Omental fat pad (tissue), 4 donors: ENCODE results near the gene ACTR1B. TPM values are rescaled to one million over a fixed set of nuclear protein-coding genes. Genes with fewer than 3 reads are reported as not detected.

Experiments
- ATAC-seq: fragments of 150-250 bp; one replicate; pipeline ENCODE4 v1.9.1; 2016; ENCODE audit warnings: mild to moderate bottlenecking, moderate library complexity; ENCODE audit not compliant: low FRiP score
- DNase-seq: peaks from one replicate; pipeline ENCODE4 v3.0.0-alpha.2; 2019; ENCODE audit warnings: low spot score
- CTCF ChIP-seq, 3 donors: fragments of 450-650 bp; IDR thresholded peaks; one replicate each; pipeline ENCODE4 v1.5.1; 2016 to 2017; ENCODE audit warnings: antibody characterized with exemption in 3 of 3, mild to moderate bottlenecking in 3 of 3, moderate library complexity in 2 of 3
- total RNA-seq, 4 donors: library from RNA; depleted of rRNA; stranded (reverse); fragments of >200 nt; gene quantifications; one replicate each; pipeline ENCODE4 v1.1.0, GENCODE V29; 2016

The ACTR1B gene
- total RNA-seq, 4 donors from 2014 or later, result 33.2 to 96.3 (median 54.1) TPM

- no peak for DNase-seq
- ATAC-seq, result no peak
- TF ChIP-seq CTCF (IDR thresholded peaks at IDR 0.05), result no peak
These were observed 4.4 kb downstream of the ACTR1B start for GRCh38 chr2:97659256-97660043.

DNA sequence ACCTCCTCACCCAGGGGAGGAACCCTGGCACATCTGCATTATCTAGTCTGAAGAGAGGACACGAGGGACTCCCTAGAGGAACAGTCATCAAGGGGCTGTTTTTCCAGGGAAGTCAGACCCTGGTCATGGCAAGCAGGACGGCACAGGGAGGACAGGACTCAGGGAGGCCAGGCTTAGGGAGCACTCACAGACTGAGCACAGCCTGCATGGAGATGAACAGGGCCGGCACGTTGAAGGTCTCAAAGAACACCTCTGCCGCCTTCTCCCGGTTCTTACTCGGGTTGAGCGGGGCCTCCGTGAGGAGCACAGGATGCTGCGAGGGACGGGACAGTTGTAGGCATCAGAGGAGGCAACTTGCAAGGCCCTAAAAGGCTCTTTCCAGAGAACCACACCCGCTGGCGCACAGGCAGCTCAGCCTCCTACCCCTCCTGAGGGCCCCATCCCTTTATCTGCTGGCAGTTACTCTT, 5.1 kb downstream of the ACTR1B start:
- ATAC-seq (no peak), DNase-seq (no peak)
- no peak for TF ChIP-seq CTCF (IDR thresholded peaks at IDR 0.05)

DNA sequence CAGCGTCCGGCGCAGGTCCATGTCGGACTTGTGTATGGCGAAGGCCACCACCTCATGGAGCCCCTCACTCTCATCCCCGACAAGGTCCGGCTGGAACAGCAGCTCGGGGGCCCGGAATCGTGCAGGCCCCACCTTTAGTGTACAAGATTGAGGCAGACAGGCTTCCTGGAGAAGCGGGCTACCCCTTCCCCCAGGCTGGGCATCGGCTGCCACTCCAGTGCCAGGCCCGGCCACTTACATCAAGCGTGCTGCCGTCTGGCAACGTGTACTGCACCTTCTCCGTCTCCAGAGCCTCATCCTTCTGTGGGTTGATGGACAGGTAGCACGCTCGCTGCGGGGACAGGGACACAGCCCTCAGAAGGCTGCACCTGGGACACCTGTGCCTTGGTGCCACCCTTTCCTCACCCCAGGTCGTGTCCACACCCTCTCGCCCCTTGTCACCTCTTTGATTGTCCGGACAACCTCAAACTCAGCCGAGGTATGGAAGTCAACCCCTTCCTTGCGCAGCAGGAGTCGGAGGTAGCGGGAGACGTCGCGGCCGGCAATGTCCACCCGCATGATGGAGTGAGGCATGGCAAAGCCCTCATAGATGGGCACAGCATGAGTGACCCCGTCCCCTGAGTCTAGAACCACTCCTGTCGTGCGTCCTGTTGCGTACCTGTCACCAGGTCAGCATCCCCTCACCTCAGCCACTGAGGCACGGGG, 5.7 kb downstream of the ACTR1B start:
- DNase-seq, result no peak
- no peak for TF ChIP-seq CTCF (IDR thresholded peaks at IDR 0.05)

DNA sequence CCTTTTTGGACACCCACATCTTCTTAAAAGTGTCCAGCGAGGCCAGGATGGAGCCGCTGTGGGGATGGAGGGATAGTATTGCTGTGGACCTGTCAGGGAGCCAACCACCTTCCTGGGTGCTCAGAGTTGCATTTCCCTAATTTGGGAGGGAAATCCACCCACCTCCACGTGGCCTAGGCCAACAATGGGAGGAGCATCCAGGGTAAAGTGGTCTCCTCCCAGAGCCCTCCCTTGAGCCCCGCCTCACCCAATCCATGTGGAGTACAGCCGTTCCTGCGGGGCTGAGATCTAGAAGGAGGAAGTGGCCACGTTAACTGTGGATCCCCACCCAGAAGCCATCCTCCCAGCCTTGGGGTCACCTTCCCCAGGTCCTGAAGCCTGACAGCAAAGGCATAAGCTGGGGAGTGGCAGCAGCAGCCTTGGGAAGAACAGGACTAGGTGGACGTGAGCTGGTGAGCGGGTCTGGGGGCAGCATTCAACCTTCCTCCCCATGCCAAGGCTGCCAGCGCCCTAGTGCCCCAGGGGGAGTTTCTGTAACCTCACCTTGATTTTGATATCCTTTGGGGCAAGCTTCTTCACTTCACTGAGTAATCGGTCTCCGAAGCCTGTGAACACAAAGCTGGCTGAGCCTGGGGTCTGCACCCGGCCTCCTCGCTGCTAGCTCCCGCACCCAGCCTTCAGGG, 6.8 kb downstream of the ACTR1B start:
- TF ChIP-seq CTCF (IDR thresholded peaks at IDR 0.05), result no peak
- ATAC-seq, result no peak
- no peak for DNase-seq

More for the DNA sequence above, 5.7 kb downstream of the ACTR1B start:
- ATAC-seq, result no peak

DNA sequence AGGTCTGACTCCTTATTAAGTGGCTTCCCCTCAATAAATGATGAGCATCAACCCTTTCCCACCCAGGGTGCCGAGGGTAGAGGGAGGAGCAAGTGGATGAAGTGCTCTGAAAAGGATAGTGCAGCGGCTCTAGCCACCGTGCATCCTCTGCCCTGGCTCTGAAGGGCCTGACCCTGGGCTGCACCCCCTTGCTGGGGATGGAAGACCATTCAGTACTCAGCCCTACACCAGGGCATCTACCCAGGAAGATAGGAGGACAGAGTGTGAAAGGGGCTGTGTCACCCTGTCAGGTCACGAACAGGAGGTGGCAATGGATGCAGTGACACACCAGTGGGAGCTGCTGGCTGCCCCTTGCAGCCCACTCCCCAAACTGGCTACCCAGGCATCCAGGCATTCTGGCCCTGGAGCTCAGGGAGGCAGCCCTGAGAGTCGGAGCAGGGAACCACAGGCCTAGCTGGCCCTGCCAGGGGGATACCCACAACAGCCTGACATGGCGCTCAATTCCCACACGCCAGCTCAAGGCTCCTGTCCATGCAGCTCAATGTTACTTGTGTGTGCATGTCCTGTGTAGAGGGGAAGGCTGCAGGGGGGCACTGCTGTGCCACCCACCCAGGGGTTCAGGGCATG, 7.6 kb downstream of the ACTR1B start:
- no peak for ATAC-seq
- no peak for TF ChIP-seq CTCF (IDR thresholded peaks at IDR 0.05)

GRCh38 chr2:97654791-97655190, 9.1 kb downstream of the ACTR1B start:
- no peak for TF ChIP-seq CTCF (IDR thresholded peaks at IDR 0.05)
- ATAC-seq (no peak), DNase-seq (no peak)

More for the DNA sequence above, 7.6 kb downstream of the ACTR1B start:
- no peak for DNase-seq
